ENCODE data around the gene GRIK1.

Gene GRIK1

GRCh38 chr21:29648710-29649240, 291.0 kb downstream of the GRIK1 start:
- DNase-seq (ENCODE audit: extremely low read depth in 1 of 2, low read depth in 1 of 2): no peak

GRCh38 chr21:29647353-29647781, 292.4 kb downstream of the GRIK1 start:
- no peak for DNase-seq (ENCODE audit: extremely low read depth in 1 of 2, low read depth in 1 of 2)

- no peak for DNase-seq (ENCODE audit: extremely low read depth in 1 of 2, low read depth in 1 of 2)
Observed at GRCh38 chr21:29645666-29646553, 293.9 kb downstream of the GRIK1 start.

- DNase-seq (ENCODE audit: extremely low read depth in 1 of 2, low read depth in 1 of 2): no peak
Observed at GRCh38 chr21:29643289-29643688, 296.5 kb downstream of the GRIK1 start.

- DNase-seq (ENCODE audit: extremely low read depth in 1 of 2, low read depth in 1 of 2): no peak
Observed at GRCh38 chr21:29642551-29643245, 297.1 kb downstream of the GRIK1 start.

GRCh38 chr21:29641635-29642550, 297.9 kb downstream of the GRIK1 start:
- DNase-seq (ENCODE audit: extremely low read depth in 1 of 2, low read depth in 1 of 2): no peak

- DNase-seq (ENCODE audit: extremely low read depth in 1 of 2, low read depth in 1 of 2): no peak
Observed at GRCh38 chr21:29641001-29641634, 298.7 kb downstream of the GRIK1 start.

- no peak for DNase-seq (ENCODE audit: extremely low read depth in 1 of 2, low read depth in 1 of 2)
Observed at GRCh38 chr21:29640080-29640508, 299.7 kb downstream of the GRIK1 start.

GRCh38 chr21:29639366-29640079, 300.3 kb downstream of the GRIK1 start:
- no peak for DNase-seq (ENCODE audit: extremely low read depth in 1 of 2, low read depth in 1 of 2)

GRCh38 chr21:29638761-29639327, 301.0 kb downstream of the GRIK1 start:
- DNase-seq (ENCODE audit: extremely low read depth in 1 of 2, low read depth in 1 of 2): no peak

- no peak for DNase-seq (ENCODE audit: extremely low read depth in 1 of 2, low read depth in 1 of 2)
Observed at GRCh38 chr21:29638138-29638537, 301.7 kb downstream of the GRIK1 start.

- no peak for DNase-seq (ENCODE audit: extremely low read depth in 1 of 2, low read depth in 1 of 2)
Observed at GRCh38 chr21:29637553-29637952, 302.2 kb downstream of the GRIK1 start.

- DNase-seq (ENCODE audit: extremely low read depth in 1 of 2, low read depth in 1 of 2): no peak
Observed at GRCh38 chr21:29637134-29637533, 302.7 kb downstream of the GRIK1 start.

- DNase-seq (ENCODE audit: extremely low read depth in 1 of 2, low read depth in 1 of 2): no peak
Observed at GRCh38 chr21:29634418-29634817, 305.4 kb downstream of the GRIK1 start.

GRCh38 chr21:29633756-29634155, 306.0 kb downstream of the GRIK1 start:
- no peak for DNase-seq (ENCODE audit: extremely low read depth in 1 of 2, low read depth in 1 of 2)

GRCh38 chr21:29630441-29630840, 309.4 kb downstream of the GRIK1 start:
- DNase-seq (ENCODE audit: extremely low read depth in 1 of 2, low read depth in 1 of 2): no peak

GRCh38 chr21:29627905-29628304, 311.9 kb downstream of the GRIK1 start:
- DNase-seq (ENCODE audit: extremely low read depth in 1 of 2, low read depth in 1 of 2): no peak

- DNase-seq (ENCODE audit: extremely low read depth in 1 of 2, low read depth in 1 of 2): no peak
Observed at GRCh38 chr21:29626801-29627470, 312.9 kb downstream of the GRIK1 start.

- no peak for DNase-seq (ENCODE audit: extremely low read depth in 1 of 2, low read depth in 1 of 2)
Observed at GRCh38 chr21:29625990-29626389, 313.8 kb downstream of the GRIK1 start.

All from activated CD8-positive, alpha-beta memory T cell treated with anti-CD3 and anti-CD28 coated beads for 1 hour (primary cell).